HK-2 (cell line): ENCODE results near the gene SEMA4G.

Experiments used
- DNase-seq: peaks from one replicate; pipeline ENCODE4 v3.0.0-alpha.2; 2018; ENCODE audit not compliant: unreplicated experiment

The SEMA4G gene

GRCh38 chr10:100969187-100970075 lies at the start of gene SEMA4G:
Gene SEMA4G, plus strand, starts transcription at chr10:100969504. Its CDS starts 3,409 bp downstream, at chr10:100972913.
- DNase-seq: no peak

- no peak for DNase-seq
Measured at GRCh38 chr10:100923580-100923979, 45.7 kb upstream of the SEMA4G start.

- DNase-seq: no peak
Measured at GRCh38 chr10:100927266-100927665, 42.0 kb upstream of the SEMA4G start.

GRCh38 chr10:100928039-100928438 lies 41.3 kb upstream of the SEMA4G start:
- no peak for DNase-seq

GRCh38 chr10:100930368-100930767 lies 38.9 kb upstream of the SEMA4G start:
- no peak for DNase-seq

GRCh38 chr10:100934084-100934659 lies 35.1 kb upstream of the SEMA4G start:
- DNase-seq: no peak

- DNase-seq: no peak
Measured at GRCh38 chr10:100939763-100940344, 29.4 kb upstream of the SEMA4G start.

GRCh38 chr10:100942229-100942628 lies 27.1 kb upstream of the SEMA4G start:
- no peak for DNase-seq

- no peak for DNase-seq
Measured at GRCh38 chr10:100943508-100943907, 25.8 kb upstream of the SEMA4G start.

- no peak for DNase-seq
Measured at GRCh38 chr10:100945754-100946153, 23.6 kb upstream of the SEMA4G start.

GRCh38 chr10:100948916-100949315 lies 20.4 kb upstream of the SEMA4G start:
- DNase-seq: no peak

GRCh38 chr10:100960251-100960650 lies 9.1 kb upstream of the SEMA4G start:
- DNase-seq: no peak

- DNase-seq: no peak
Measured at GRCh38 chr10:100962351-100963080, 6.8 kb upstream of the SEMA4G start.

- DNase-seq: no peak
Measured at GRCh38 chr10:100963826-100964225, 5.5 kb upstream of the SEMA4G start.

- no peak for DNase-seq
Measured at GRCh38 chr10:100965820-100966219, 3.5 kb upstream of the SEMA4G start.

GRCh38 chr10:100966887-100967286 lies 2.4 kb upstream of the SEMA4G start:
- no peak for DNase-seq

- DNase-seq: no peak
Measured at GRCh38 chr10:100967332-100967731, 2.0 kb upstream of the SEMA4G start.

- no peak for DNase-seq
Measured at GRCh38 chr10:100968062-100968736, 1.1 kb upstream of the SEMA4G start.

GRCh38 chr10:100968863-100969186 lies 479 bp upstream of the SEMA4G start:
- no peak for DNase-seq

GRCh38 chr10:100970076-100970913 lies 991 bp downstream of the SEMA4G start:
- DNase-seq: no peak
